GM12878 (cell line): ENCODE results near the gene TECR. TPM values are rescaled to one million over a fixed set of nuclear protein-coding genes. Genes with fewer than 3 reads are reported as not detected.
"Not testable (repeated sequence)": the region's sequence is repeated elsewhere in the genome, so short reads cannot be mapped to it uniquely, and the experiment has no call there.

Experiments used
- ATAC-seq: fragments of 200-7000 bp; cut with Tn5 transposase; 3 replicates; pipeline ENCODE4 v1.9.1; 2020; ENCODE audit warnings: mild to moderate bottlenecking, moderate library complexity
- BruUV-seq: library from RNA; stranded (reverse); fragments of 400-500 nt; replicated peaks from 2 replicates; lab custom pipeline; 2021; lab: Mats Ljungman, UMichigan
- CTCF ChIA-PET: fragments of 300-600 bp; sonication (Branson Sonifier 250); formaldehyde crosslinking; extraction: SDS; loops from one replicate; lab custom pipeline; 2021; ENCODE audit warnings: inconsistent platforms; lab: Yijun Ruan, JAX
- POLR2A ChIA-PET: fragments of 350-600 bp; formaldehyde crosslinking; extraction: SDS; loops from one replicate; lab custom pipeline; 2021; ENCODE audit warnings: inconsistent platforms; lab: Charles Lee
- RAD21 ChIA-PET: fragments of 300-600 bp; sonication (Branson Sonifier 250); formaldehyde crosslinking; loops from one replicate; lab custom pipeline; 2023; ENCODE audit warnings: antibody characterized with exemption; ENCODE audit not compliant: unreplicated experiment; lab: Charles Lee
- SMC1A ChIA-PET: fragments of 300-600 bp; sonication (Branson Sonifier 250); formaldehyde crosslinking; loops from one replicate; lab custom pipeline; 2023; ENCODE audit not compliant: unreplicated experiment, uncharacterized antibody; lab: Charles Lee
- DNase-seq: peaks from one replicate; pipeline ENCODE4 v3.0.0-alpha.2; 2011; ENCODE audit warnings: low read depth, low spot score
- FAIRE-seq: peaks from 3 replicates; lab custom pipeline; 2011; peaks lifted over from hg19 to GRCh38; lab: Jason Lieb, UNC
- H2AFZ ChIP-seq: 2 replicates; pipeline ENCODE4 v1.6.0; 2011; ENCODE audit warnings: low read depth, low read length, control low read depth; ENCODE audit not compliant: control insufficient read depth
- H3K27ac ChIP-seq: 2 replicates; pipeline ENCODE4 v1.5.1; 2011; ENCODE audit warnings: control low read depth; ENCODE audit not compliant: control insufficient read depth, insufficient read depth
- H3K27me3 ChIP-seq, 2 experiments: replicated peaks in 1 of 2; 2 replicates each; pipeline versions ENCODE4 v1.6.0 to v1.6.1; 2011; ENCODE audit warnings: low read length in 1 of 2; ENCODE audit not compliant: control insufficient read depth in 2 of 2, insufficient read depth in 2 of 2
- H3K36me3 ChIP-seq, 2 experiments: 2 replicates each; pipeline ENCODE4 v1.5.1; 2011; ENCODE audit warnings: low read length in 1 of 2; ENCODE audit not compliant: control insufficient read depth in 2 of 2, insufficient read depth in 2 of 2
- H3K4me1 ChIP-seq: 2 replicates; pipeline ENCODE4 v1.6.1; 2011; ENCODE audit warnings: mild to moderate bottlenecking, low read length, moderate library complexity, mixed read lengths; ENCODE audit not compliant: control insufficient read depth, insufficient read depth
- H3K4me2 ChIP-seq: 2 replicates; pipeline ENCODE4 v1.6.0; 2011; ENCODE audit warnings: control low read depth; ENCODE audit not compliant: control insufficient read depth, insufficient read depth
- H3K4me3 ChIP-seq: fragments of 200-600 bp; sonication (generic); 2 replicates; pipeline ENCODE4 v1.5.1; 2016
- H3K79me2 ChIP-seq: 2 replicates; pipeline ENCODE4 v1.6.0; 2011; ENCODE audit warnings: low read length; ENCODE audit not compliant: control insufficient read depth, insufficient read depth
- H3K9ac ChIP-seq: 2 replicates; pipeline ENCODE4 v1.8.0; 2011; ENCODE audit warnings: low read length, control low read depth, mixed read lengths; ENCODE audit not compliant: control insufficient read depth, insufficient read depth
- H3K9me3 ChIP-seq: replicated peaks from 3 replicates; pipeline ENCODE4 v1.5.1; 2011; ENCODE audit warnings: mild to moderate bottlenecking, low read length; ENCODE audit not compliant: control insufficient read depth, insufficient read depth
- H4K20me1 ChIP-seq: 2 replicates; pipeline ENCODE4 v1.6.0; 2011; ENCODE audit not compliant: control insufficient read depth, insufficient read depth
- ATF2 ChIP-seq: IDR thresholded peaks from 2 replicates; pipeline ENCODE4 v1.6.1; 2012; ENCODE audit warnings: low read length, inconsistent platforms
- ATF7 ChIP-seq: fragments of 450-650 bp; IDR thresholded peaks from 2 replicates; pipeline ENCODE4 v1.6.1; 2016; ENCODE audit warnings: low read depth, mild to moderate bottlenecking
- BACH1 ChIP-seq: fragments of 450-650 bp; IDR thresholded peaks from 2 replicates; pipeline ENCODE4 v1.6.1; 2017; ENCODE audit warnings: mild to moderate bottlenecking, borderline replicate concordance
- BCL11A ChIP-seq: IDR thresholded peaks from 2 replicates; pipeline ENCODE4 v1.6.1; 2011; ENCODE audit warnings: low read depth, low read length
- BCL3 ChIP-seq: IDR thresholded peaks from 2 replicates; pipeline ENCODE4 v1.6.1; 2011; ENCODE audit warnings: borderline replicate concordance, low read depth, mild to moderate bottlenecking, moderate library complexity, low read length; ENCODE audit not compliant: insufficient read depth, poor library complexity, severe bottlenecking
- CBFB ChIP-seq: IDR thresholded peaks from 2 replicates; pipeline ENCODE4 v1.6.1; 2016; ENCODE audit warnings: antibody characterized with exemption, low read depth
- CREM ChIP-seq: IDR thresholded peaks from 2 replicates; pipeline ENCODE4 v1.6.1; 2014; ENCODE audit warnings: antibody characterized with exemption, low read depth
- DPF2 ChIP-seq: fragments of 450-650 bp; IDR thresholded peaks from 2 replicates; pipeline ENCODE4 v1.6.1; 2017; ENCODE audit warnings: mild to moderate bottlenecking
- EED ChIP-seq: sonication (generic); IDR thresholded peaks from 2 replicates; pipeline ENCODE4 v1.6.1; 2016; ENCODE audit warnings: antibody characterized with exemption, low read depth
- IKZF2 ChIP-seq, 2 experiments: fragments of 450-650 bp; IDR thresholded peaks; 2 replicates each; pipeline ENCODE4 v1.6.1; 2017; ENCODE audit warnings: mild to moderate bottlenecking in 2 of 2, moderate library complexity in 2 of 2
- IRF4 ChIP-seq: IDR thresholded peaks from 2 replicates; pipeline ENCODE4 v1.6.1; 2011; ENCODE audit warnings: low read depth, low read length
- JUNB ChIP-seq: IDR thresholded peaks from 2 replicates; pipeline ENCODE4 v1.6.1; 2016; ENCODE audit warnings: antibody characterized with exemption, mild to moderate bottlenecking
- MEF2B ChIP-seq: fragments of 450-650 bp; IDR thresholded peaks from 2 replicates; pipeline ENCODE4 v1.6.1; 2018; ENCODE audit warnings: mild to moderate bottlenecking, moderate library complexity; ENCODE audit not compliant: partially characterized antibody, poor library complexity, severe bottlenecking
- NBN ChIP-seq: fragments of 450-650 bp; IDR thresholded peaks from 2 replicates; pipeline ENCODE4 v1.6.1; 2016
- NFIC ChIP-seq: IDR thresholded peaks from 2 replicates; pipeline ENCODE4 v1.6.1; 2012; ENCODE audit warnings: low read depth, mild to moderate bottlenecking, inconsistent platforms, low read length, moderate library complexity
- NR2F1 ChIP-seq: fragments of 450-650 bp; conservative IDR thresholded peaks from 2 replicates; pipeline ENCODE4 v1.6.1; 2017; ENCODE audit warnings: mild to moderate bottlenecking
- PAX5 ChIP-seq: IDR thresholded peaks from 2 replicates; pipeline ENCODE4 v1.6.1; 2011; ENCODE audit warnings: low read depth, low read length, borderline replicate concordance
- PML ChIP-seq: IDR thresholded peaks from 2 replicates; pipeline ENCODE4 v1.6.1; 2012; ENCODE audit warnings: low read length, inconsistent platforms
- POLR2A ChIP-seq: IDR thresholded peaks from 2 replicates; pipeline ENCODE4 v1.6.1; 2011; ENCODE audit warnings: low read depth, mild to moderate bottlenecking, low read length
- RUNX3 ChIP-seq: IDR thresholded peaks from 2 replicates; pipeline ENCODE4 v1.6.1; 2012; ENCODE audit warnings: low read length, inconsistent platforms
- SKIL ChIP-seq: fragments of 450-650 bp; IDR thresholded peaks from 2 replicates; pipeline ENCODE4 v1.6.1; 2017; ENCODE audit warnings: mild to moderate bottlenecking, low read depth, inconsistent platforms; ENCODE audit not compliant: poor library complexity, severe bottlenecking
- SMAD5 ChIP-seq: IDR thresholded peaks from 2 replicates; pipeline ENCODE4 v1.6.1; 2016; ENCODE audit warnings: antibody characterized with exemption, low read depth
- YY1 ChIP-seq: IDR thresholded peaks from 2 replicates; pipeline ENCODE4 v1.6.1; 2011; ENCODE audit warnings: low read depth, mild to moderate bottlenecking, low read length
- WGBS: methylation state at CpG from one replicate; pipeline ENCODE4 v1.1.6; 2016; ENCODE audit warnings: low lambda C conversion rate; ENCODE audit not compliant: insufficient replicate concordance, insufficient coverage; ENCODE audit errors: missing lambda C conversion rate; 5-methylcytosine and 5-hydroxymethylcytosine counted together
- in situ Hi-C: fragments of 300-500 bp; cut with MboI; formaldehyde crosslinking; loops from 9 replicates; pipeline ENCODE4 v1.14.3; 2018; ENCODE audit warnings: mixed read lengths
- intact Hi-C: fragments of 100-400 bp; cut with micrococcal nuclease; formaldehyde crosslinking; loops from one replicate; pipeline ENCODE4 v1.14.2; 2022; ENCODE audit not compliant: unreplicated experiment
- polyA plus RNA-seq, 11 experiments: library from polyadenylated mRNA; depleted of rRNA in 4 of 11; unstranded in 6 of 11; stranded (reverse) in 5 of 11; fragments of >200 nt; fragmentation: Nextera tagmentation in 4 of 11; fragmentation: Illumina TruSeq in 1 of 11; extraction: Ambion mirVana in 4 of 11; extraction: Trizol in 1 of 11; gene quantifications; 1 replicate in 1 of 11; 2 replicates in 10 of 11; pipeline versions ENCODE4 v1.2.1 to v1.2.3, GENCODE V29; 2011 to 2016; ENCODE audit warnings: inconsistent platforms in 2 of 11, missing spikeins in 2 of 11, low read depth in 1 of 11
- total RNA-seq, 4 experiments: library from RNA; depleted of rRNA in 3 of 4; stranded (reverse); fragments of >200 nt in 3 of 4; fragmentation: Illumina TruSeq in 1 of 4; extraction: Trizol in 1 of 4; gene quantifications; 2 replicates each; pipeline versions ENCODE4 v1.2.1 to v1.2.3, GENCODE V29; 2013 to 2021

Gene TECR
- total and polyA plus RNA-seq, 10 of the 15 experiments (the other 5 are each of a cell fraction or from before 2014, with no cell fraction given) = 9.6 to 157 (median 64.2) TPM

DNA sequence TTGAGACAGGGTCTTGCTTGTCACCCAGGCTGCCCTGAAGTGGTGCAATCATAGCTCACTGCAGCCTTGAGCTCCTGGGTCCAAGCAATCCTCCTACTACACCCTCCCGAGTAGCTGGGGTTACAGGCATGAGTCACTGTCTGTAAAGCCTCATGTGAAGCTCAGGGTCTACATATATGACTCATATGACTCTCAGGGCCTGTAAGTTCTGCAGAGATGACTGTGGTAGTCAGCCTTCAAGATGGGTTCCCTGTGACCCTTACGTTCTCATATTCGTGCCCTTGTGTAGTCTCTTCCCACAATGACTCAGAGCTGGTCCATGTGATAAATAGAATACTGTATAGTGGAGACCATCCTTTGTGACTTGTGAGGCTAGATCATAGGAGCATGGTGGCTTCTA, 55.8 kb downstream of the TECR start:
- intact Hi-C loops, H3K27me3 ChIP-seq, BruUV-seq, H3K9me3 ChIP-seq, H2AFZ ChIP-seq, H3K36me3 ChIP-seq, H4K20me1 ChIP-seq, POLR2A ChIA-PET: not testable (repeated sequence)
- H3K79me2 ChIP-seq = peaks cover 47% of the 10 kb centered on the region
- RAD21 ChIA-PET = interaction anchor here (3.8 kb wide), 1 partner anchor 11 kb away, joined by 23 read pairs; no protein-coding TSS in a partner anchor
- peak overlapping the region; percentile 72 for H3K4me3 ChIP-seq
- H3K9ac ChIP-seq = peak overlapping the region; percentile 96; the same call in 1 of the 2 replicates
- ATAC-seq (peak; percentile 80), DNase-seq (peak; percentile 85), FAIRE-seq (peak; percentile 98)
- peak overlapping the region; percentile 95 for H3K27ac ChIP-seq
- SMC1A ChIA-PET = interaction anchor here (1.3 to 1.9 kb wide), 2 partner anchors 11 to 100 kb away, joined by 5 to 18 read pairs; no protein-coding TSS in a partner anchor
- in situ Hi-C loops = loop anchor here (25.0 kb wide), 1 partner anchor 2002 kb away; no protein-coding TSS in a partner anchor
- H3K4me2 ChIP-seq = peak overlapping the region; percentile 42; the same call in 1 of the 2 replicates
- 8% methylated on average over 2 of the region's 3 CpGs for WGBS
- CTCF ChIA-PET = interaction anchor here (3.8 kb wide), 1 partner anchor 101 kb away, joined by 19 read pairs; no protein-coding TSS in a partner anchor
- peaks cover 19% of the 10 kb centered on the region for H3K4me1 ChIP-seq
- TF ChIP-seq ATF7 (peak; percentile 75), CBFB (peak; percentile 24; the same call in 1 of the 2 replicates), NR2F1 (peak; percentile 82), SMAD5 (0 out of 2 replicates have a peak, but pooled peaks have one; percentile 44), IRF4 (peak; percentile 58; the same call in 1 of the 2 replicates), POLR2A (peak; percentile 36; the same call in 1 of the 2 replicates), SKIL (peak; percentile 87), EED (peak; percentile 50; the same call in 1 of the 2 replicates), PAX5 (peak; percentile 21; the same call in 1 of the 2 replicates), DPF2 (peak; percentile 41; the same call in 1 of the 2 replicates), CREM (peak; percentile 30), ATF2 (peak; percentile 76), IKZF2 (IDR thresholded peaks at IDR 0.05) (peak in 1 of 2 experiments; percentile 42; a peak in 1 of 4 replicates), BCL3 (peak; percentile 91), PML (peak; percentile 13; the same call in 1 of the 2 replicates), NBN (0 out of 2 replicates have a peak, but pooled peaks have one; percentile 33), BCL11A (0 out of 2 replicates have a peak, but pooled peaks have one; percentile 27), MEF2B (peak; percentile 57), BACH1 (peak; percentile 81; the same call in 1 of the 2 replicates), NFIC (0 out of 2 replicates have a peak, but pooled peaks have one; percentile 41), YY1 (peak; percentile 61), RUNX3 (peak; percentile 55), JUNB (peak; percentile 87)
